ENCODE measurements around the gene MMUT.
"Not testable (repeated sequence)": the region's sequence is repeated elsewhere in the genome, so short reads cannot be mapped to it uniquely, and the experiment has no call there.

MMUT gene

GRCh38 chr6:49497304-49497703, 34.3 kb upstream of the MMUT start:
- in situ Hi-C loops (cut with HindIII; ENCODE audit: low sequenced_read_pairs) = no loop called here
- H3K4me3 ChIP-seq (ENCODE audit: low read depth, low read length) = no peak overlapping the region

GRCh38 chr6:49490633-49491032, 27.6 kb upstream of the MMUT start:
- in situ Hi-C loops (cut with HindIII; ENCODE audit: low sequenced_read_pairs) = no loop called here
- no peak for TF ChIP-seq CTCF (IDR thresholded peaks at IDR 0.05; ENCODE audit: low read depth, low read length)
- DNase-seq (ENCODE audit: low read depth, low spot score) = no peak
- H3K4me3 ChIP-seq (ENCODE audit: low read depth, low read length) = no peak overlapping the region

More at GRCh38 chr6:49497304-49497703, 34.3 kb upstream of the MMUT start:
- no peak for DNase-seq (ENCODE audit: low read depth, low spot score)
- TF ChIP-seq CTCF (IDR thresholded peaks at IDR 0.05; ENCODE audit: low read depth, low read length) = no peak

- in situ Hi-C loops (cut with HindIII; ENCODE audit: low sequenced_read_pairs); DNase-seq (ENCODE audit: low read depth, low spot score); H3K4me3 ChIP-seq (ENCODE audit: low read depth, low read length): not testable (repeated sequence)
Observed at GRCh38 chr6:49483380-49483779, 20.3 kb upstream of the MMUT start.

- H3K4me3 ChIP-seq (ENCODE audit: low read depth, low read length); DNase-seq (ENCODE audit: low read depth, low spot score); in situ Hi-C loops (cut with HindIII; ENCODE audit: low sequenced_read_pairs): not testable (repeated sequence)
Observed at GRCh38 chr6:49481846-49482245, 18.8 kb upstream of the MMUT start.

- in situ Hi-C loops (cut with HindIII; ENCODE audit: low sequenced_read_pairs) = no loop called here
- no peak for TF ChIP-seq CTCF (IDR thresholded peaks at IDR 0.05; ENCODE audit: low read depth, low read length)
- peak; percentile 3 for DNase-seq (ENCODE audit: low read depth, low spot score)
- no peak overlapping the region for H3K4me3 ChIP-seq (ENCODE audit: low read depth, low read length)
Observed at GRCh38 chr6:49479308-49479970, 16.4 kb upstream of the MMUT start.

- H3K4me3 ChIP-seq (ENCODE audit: low read depth, low read length); in situ Hi-C loops (cut with HindIII; ENCODE audit: low sequenced_read_pairs); DNase-seq (ENCODE audit: low read depth, low spot score): not testable (repeated sequence)
Observed at GRCh38 chr6:49476564-49476963, 13.5 kb upstream of the MMUT start.

GRCh38 chr6:49468042-49468441, 5.0 kb upstream of the MMUT start:
- no peak for TF ChIP-seq CTCF (IDR thresholded peaks at IDR 0.05; ENCODE audit: low read depth, low read length)
- in situ Hi-C loops (cut with HindIII; ENCODE audit: low sequenced_read_pairs) = no loop called here
- no peak overlapping the region for H3K4me3 ChIP-seq (ENCODE audit: low read depth, low read length)
- DNase-seq (ENCODE audit: low read depth, low spot score) = no peak

GRCh38 chr6:49464691-49465090, 1.6 kb upstream of the MMUT start:
- H3K4me3 ChIP-seq (ENCODE audit: low read depth, low read length) = no peak overlapping the region
- DNase-seq (ENCODE audit: low read depth, low spot score) = no peak
- no peak for TF ChIP-seq CTCF (IDR thresholded peaks at IDR 0.05; ENCODE audit: low read depth, low read length)
- in situ Hi-C loops (cut with HindIII; ENCODE audit: low sequenced_read_pairs) = no loop called here
